ENCODE results near the gene SYCE3. TPM values are rescaled to one million over a fixed set of nuclear protein-coding genes. Genes with fewer than 3 reads are reported as not detected.

The SYCE3 gene
- total RNA-seq, 3 donors from 2014 or later: not detected

- H3K4me3 ChIP-seq: peak overlapping the region; percentile 46
- peaks cover 49% of the 10 kb centered on the region for H3K4me1 ChIP-seq (ENCODE audit: low read depth)
- ATAC-seq: peak; percentile 47
- H3K9me3 ChIP-seq: no peaks in the 10 kb centered on the region
- intact Hi-C loops (cut with DNase I, micrococcal nuclease): loop anchor here in 1 of 2 donors (5.0 kb wide), 1 partner anchor 96 kb away; no protein-coding TSS in a partner anchor
- DNase-seq: peak; percentile 81 to 94 (median 91)
- H3K36me3 ChIP-seq (ENCODE audit: low read depth): peaks cover 7% of the 10 kb centered on the region
- TF ChIP-seq, protein P1, sequence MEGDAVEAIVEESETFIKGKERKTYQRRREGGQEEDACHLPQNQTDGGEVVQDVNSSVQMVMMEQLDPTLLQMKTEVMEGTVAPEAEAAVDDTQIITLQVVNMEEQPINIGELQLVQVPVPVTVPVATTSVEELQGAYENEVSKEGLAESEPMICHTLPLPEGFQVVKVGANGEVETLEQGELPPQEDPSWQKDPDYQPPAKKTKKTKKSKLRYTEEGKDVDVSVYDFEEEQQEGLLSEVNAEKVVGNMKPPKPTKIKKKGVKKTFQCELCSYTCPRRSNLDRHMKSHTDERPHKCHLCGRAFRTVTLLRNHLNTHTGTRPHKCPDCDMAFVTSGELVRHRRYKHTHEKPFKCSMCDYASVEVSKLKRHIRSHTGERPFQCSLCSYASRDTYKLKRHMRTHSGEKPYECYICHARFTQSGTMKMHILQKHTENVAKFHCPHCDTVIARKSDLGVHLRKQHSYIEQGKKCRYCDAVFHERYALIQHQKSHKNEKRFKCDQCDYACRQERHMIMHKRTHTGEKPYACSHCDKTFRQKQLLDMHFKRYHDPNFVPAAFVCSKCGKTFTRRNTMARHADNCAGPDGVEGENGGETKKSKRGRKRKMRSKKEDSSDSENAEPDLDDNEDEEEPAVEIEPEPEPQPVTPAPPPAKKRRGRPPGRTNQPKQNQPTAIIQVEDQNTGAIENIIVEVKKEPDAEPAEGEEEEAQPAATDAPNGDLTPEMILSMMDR (IDR thresholded peaks at IDR 0.05): peak; percentile 69
Observed at GRCh38 chr22:50526108-50526833, 36.4 kb downstream of the SYCE3 start.

GRCh38 chr22:50525858-50526107 lies 36.9 kb downstream of the SYCE3 start:
- Histone ChIP-seq H3K9me3 (no peaks in the 10 kb centered on the region), H3K36me3 (ENCODE audit: low read depth) (peaks cover 7% of the 10 kb centered on the region), H3K4me3 (peak overlapping the region; percentile 46), H3K4me1 (ENCODE audit: low read depth) (peaks cover 46% of the 10 kb centered on the region)
- ATAC-seq (no peak), DNase-seq (no peak)
- intact Hi-C loops (cut with DNase I, micrococcal nuclease): loop anchor here in 1 of 2 donors (5.0 kb wide), 1 partner anchor 97 kb away; no protein-coding TSS in a partner anchor
- TF ChIP-seq, protein P1 (IDR thresholded peaks at IDR 0.05): no peak

GRCh38 chr22:50525104-50525857 lies 37.4 kb downstream of the SYCE3 start, which contains the start of gene SCO2:
TSS of gene SCO2 (minus strand) at chr22:50525598. CDS start at chr22:50524411, 1,187 bp downstream.
- ATAC-seq (peak; percentile 60), DNase-seq (peak; percentile 98)
- H3K36me3 ChIP-seq (ENCODE audit: low read depth): peaks cover 7% of the 10 kb centered on the region
- H3K4me3 ChIP-seq: peak within 1 kb of the TSS; percentile 46
- peaks cover 41% of the 10 kb centered on the region for H3K4me1 ChIP-seq (ENCODE audit: low read depth)
- TF ChIP-seq, protein P1 (IDR thresholded peaks at IDR 0.05): peak; percentile 67
- H3K9me3 ChIP-seq: no peaks in the 10 kb centered on the region
- intact Hi-C loops (cut with DNase I, micrococcal nuclease): loop anchor here in 1 of 2 donors (5.0 kb wide), 1 partner anchor 97 kb away; no protein-coding TSS in a partner anchor

GRCh38 chr22:50524676-50525103 lies 38.0 kb downstream of the SYCE3 start:
- peaks cover 40% of the 10 kb centered on the region for H3K4me1 ChIP-seq (ENCODE audit: low read depth)

More at GRCh38 chr22:50524676-50525103, 38.0 kb downstream of the SYCE3 start:
- intact Hi-C loops (cut with DNase I, micrococcal nuclease): loop anchor here in 1 of 2 donors (5.0 kb wide), 1 partner anchor 98 kb away; no protein-coding TSS in a partner anchor
- peaks cover 7% of the 10 kb centered on the region for H3K36me3 ChIP-seq (ENCODE audit: low read depth)
- H3K9me3 ChIP-seq: no peaks in the 10 kb centered on the region
- TF ChIP-seq, protein P1 (IDR thresholded peaks at IDR 0.05): no peak
- ATAC-seq (peak; percentile 47), DNase-seq (no peak)
- H3K4me3 ChIP-seq: peak overlapping the region; percentile 46

All from mucosa of descending colon (tissue), 3 donors.